HG03378 (cell line): ENCODE results near the gene ZNHIT1.
A peak's percentile ranks its signal among the peaks of the same experiment; 100 is the strongest.

Experiments used
- ATAC-seq: cut with Tn5 transposase; IDR thresholded peaks from one replicate; pipeline ENCODE4 v1.9.1; 2021; ENCODE audit warnings: mild to moderate bottlenecking, moderate library complexity; ENCODE audit not compliant: unreplicated experiment

The ZNHIT1 gene

DNA sequence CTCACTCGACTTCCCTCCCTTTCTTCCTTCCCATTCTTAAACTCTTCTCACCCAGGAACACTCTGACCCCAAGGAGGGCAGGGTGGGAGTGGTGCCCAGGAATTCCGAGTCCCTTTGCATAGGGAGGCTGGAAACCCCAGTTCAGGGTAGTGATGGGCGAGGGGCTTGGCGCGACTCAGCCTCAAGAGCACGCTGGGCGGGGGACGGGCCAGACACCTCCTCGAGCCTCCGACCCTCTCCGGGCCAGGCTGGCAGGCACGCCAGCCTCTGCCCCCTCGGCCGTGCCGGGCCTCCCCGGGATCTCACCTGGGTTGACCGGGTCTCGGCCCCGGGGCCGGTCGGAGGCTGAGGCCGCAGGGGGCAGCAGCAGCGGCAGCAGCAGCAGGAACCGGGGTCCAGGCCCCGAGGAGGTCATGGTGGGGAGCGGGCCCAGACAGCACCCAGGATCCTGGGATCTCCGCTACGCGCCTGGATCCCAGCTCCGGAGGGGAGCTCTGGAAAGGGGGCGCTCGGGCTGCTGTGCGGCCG, 1.0 kb upstream of the ZNHIT1 start:
- peak; percentile 1 for ATAC-seq

- ATAC-seq = no peak
These were observed 516 bp downstream of the ZNHIT1 start for GRCh38 chr7:101218236-101219125.

- no peak for ATAC-seq
These were observed 2.3 kb downstream of the ZNHIT1 start for GRCh38 chr7:101220295-101220694.

DNA sequence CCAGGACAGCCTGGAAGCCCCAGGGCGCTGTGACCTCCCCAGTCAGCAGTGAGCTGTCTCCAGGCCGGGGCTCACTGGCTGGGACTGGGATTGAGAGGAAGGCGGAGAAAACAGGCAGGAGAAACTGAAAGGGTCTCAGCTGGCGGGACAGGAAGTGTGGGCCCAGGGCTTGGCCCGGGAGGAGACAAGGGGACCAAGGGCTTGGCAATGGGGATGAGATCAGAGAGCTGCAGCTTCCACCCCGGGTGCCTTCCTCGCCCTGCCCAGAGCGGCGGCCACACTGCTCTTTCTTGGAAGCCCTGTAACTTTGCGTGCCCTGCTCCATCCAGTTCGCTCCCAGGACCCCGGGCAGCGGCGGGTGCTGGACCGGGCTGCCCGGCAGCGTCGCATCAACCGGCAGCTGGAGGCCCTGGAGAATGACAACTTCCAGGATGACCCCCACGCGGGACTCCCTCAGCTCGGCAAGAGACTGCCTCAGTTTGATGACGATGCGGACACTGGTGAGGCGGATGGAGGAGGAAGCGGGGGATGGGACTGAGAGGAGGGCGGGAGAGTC, 4.4 kb downstream of the ZNHIT1 start:
- no peak for ATAC-seq

- no peak for ATAC-seq
These were observed 5.6 kb downstream of the ZNHIT1 start for GRCh38 chr7:101223528-101223927.

GRCh38 chr7:101225650-101226049, 7.7 kb downstream of the ZNHIT1 start:
- no peak for ATAC-seq

DNA sequence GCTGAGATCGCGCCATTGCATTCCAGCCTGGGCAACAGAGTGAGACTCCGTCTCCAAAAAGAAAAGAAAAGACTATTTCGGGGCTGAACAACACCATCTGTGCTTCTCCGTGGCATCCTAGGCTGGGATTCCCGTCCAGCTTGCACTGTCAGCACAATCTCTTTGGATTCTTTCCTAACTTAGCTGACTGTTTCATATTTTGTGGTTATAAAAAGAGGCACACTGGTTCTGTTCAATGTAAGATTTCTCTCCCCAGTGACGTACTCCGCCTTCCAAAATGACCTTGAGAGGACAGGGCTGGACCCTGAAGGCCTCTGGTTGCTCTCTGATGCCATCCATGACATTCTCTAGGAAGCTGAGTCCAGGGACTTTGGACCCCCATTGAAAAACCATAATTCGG, 8.8 kb downstream of the ZNHIT1 start:
- no peak for ATAC-seq

- ATAC-seq = no peak
These were observed 13.7 kb downstream of the ZNHIT1 start for GRCh38 chr7:101231644-101232043.

- no peak for ATAC-seq
These were observed 14.3 kb downstream of the ZNHIT1 start for GRCh38 chr7:101232141-101232850.

DNA sequence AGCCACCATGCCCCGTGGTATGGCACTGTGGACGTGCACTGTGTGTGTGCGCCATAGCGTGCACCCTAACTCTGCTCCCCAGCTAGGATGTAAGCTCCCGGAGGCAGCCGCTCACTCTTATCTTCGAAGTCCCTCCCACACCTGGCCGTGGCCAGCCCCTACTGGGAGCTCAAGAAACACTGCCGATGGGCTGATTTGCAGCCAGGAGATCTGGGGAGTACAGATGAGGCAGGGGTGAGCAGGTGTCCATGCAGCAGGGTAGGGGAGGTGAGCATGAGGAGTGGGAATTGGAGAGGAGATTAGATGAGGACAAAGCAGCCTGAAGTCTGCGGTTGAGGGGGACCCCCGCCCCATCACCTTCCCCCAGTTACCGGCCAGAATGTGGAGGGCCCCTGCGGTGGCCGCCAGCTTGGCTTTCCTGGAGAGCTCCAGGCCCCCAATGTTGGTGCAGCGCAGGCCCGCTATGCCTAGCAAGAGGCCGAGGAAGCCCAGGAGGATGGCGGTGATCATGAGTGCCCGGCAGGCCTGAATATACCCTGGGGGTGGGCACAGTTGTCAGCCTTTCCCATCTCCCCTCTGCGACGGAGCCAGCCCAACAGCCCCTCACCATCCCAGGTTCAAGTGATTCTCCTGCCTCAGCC, 16.1 kb downstream of the ZNHIT1 start:
- ATAC-seq = no peak

DNA sequence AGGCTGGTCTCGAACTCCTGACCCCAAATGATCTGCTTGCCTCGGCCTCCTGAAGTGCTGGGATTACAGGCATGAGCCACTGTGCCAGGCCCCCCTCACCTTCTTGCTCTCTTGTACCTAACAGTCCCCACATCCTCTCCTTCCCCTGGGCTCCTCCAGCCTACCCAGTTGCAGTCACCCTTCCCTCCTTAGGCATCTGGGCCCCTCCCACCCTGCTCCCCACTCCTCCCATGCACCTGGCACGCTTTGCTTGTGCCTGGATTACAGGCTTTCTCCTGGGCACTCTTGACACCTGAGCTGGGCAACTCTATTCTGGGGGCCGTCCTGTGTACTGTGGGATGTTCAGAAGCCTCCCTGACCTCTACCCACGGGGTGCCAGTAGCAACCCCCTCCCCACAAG, 16.7 kb downstream of the ZNHIT1 start:
- no peak for ATAC-seq

DNA sequence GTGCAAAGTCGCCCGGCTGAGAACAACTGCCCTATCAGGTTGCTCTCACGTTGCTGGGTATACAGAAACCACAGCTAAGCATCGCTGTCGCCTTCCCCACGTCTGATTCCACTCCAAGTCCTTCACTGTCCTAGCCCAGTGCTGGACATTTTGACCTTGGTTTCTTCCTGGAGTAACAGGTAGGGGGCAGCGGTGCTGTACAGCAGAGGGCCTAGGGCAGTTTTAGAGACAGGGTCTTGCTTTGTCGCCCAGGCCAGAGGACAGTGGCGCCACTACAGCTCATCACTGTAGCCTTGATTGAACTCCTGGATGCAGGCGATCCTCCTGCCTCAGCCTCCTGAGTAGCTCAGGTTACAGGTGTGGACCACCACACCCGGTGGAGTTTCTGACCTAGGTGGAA, 17.1 kb downstream of the ZNHIT1 start:
- ATAC-seq = no peak

- no peak for ATAC-seq
These were observed 17.6 kb downstream of the ZNHIT1 start for GRCh38 chr7:101235522-101235921.

GRCh38 chr7:101236292-101236835, 18.4 kb downstream of the ZNHIT1 start:
- ATAC-seq = no peak

DNA sequence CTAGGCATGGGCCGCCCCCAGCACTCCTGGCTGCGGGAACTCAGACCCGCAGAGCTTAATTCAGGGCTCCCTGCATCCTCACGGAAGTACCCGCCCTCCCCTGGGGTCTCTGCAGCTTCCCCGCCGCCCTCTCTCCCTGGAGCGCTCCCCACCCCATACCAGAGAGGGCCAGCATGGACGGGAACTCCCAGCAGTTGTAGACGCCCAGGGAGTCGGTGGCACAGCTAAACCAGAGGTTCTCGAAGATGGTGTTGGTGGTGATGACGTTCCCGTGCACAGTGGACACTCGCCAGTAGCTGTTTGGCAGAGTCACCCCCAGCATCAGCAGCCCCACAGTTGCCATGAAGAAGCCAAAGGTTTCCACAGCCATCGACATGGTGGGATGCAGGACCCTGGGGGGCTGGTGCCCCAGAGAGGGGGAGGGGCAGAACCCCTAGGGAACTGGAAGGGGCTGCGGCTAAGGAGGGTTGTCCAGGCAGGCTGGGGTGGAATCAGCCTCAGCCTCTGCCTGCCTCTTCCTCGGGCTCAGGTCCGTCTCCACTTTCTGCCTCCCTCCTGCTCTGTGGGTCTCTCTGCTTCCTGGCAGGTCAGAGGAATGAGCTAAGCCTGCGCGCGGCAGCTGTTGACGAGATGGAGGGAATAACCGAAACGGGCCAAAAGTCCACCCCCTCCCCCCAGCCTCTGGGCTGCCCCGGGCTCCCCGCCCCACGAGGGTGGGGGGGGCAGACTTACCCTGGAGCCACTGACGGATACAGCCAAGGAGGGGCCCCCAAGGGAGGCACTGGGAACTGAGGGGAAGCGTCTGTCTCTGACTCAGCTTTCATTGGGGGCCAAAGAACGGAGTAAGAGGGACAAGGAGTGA, 19.5 kb downstream of the ZNHIT1 start, which contains the start of gene CLDN15:
TSS of gene CLDN15 (minus strand) at position 597 of the 862 bp plus-strand sequence. CDS start at position 376, 221 bp downstream.
- no peak for ATAC-seq

- ATAC-seq = no peak
These were observed 20.5 kb downstream of the ZNHIT1 start for GRCh38 chr7:101238226-101239182.

- ATAC-seq = no peak
These were observed 21.4 kb downstream of the ZNHIT1 start for GRCh38 chr7:101239191-101239950.

DNA sequence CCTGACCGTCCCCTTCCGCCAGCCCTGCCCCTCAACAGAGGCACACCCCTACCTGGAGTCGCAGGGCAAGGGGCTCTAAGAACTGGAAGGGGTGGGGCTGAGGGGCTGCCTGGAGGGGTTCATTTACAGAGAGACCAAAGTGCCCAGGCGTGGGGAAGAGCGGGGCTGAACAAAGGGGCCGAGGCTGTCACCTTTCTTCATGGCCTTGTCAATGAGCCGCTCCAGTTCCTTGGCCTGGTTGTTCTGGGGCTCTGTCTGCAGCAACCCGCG, 21.9 kb downstream of the ZNHIT1 start:
- ATAC-seq = no peak
